HepG2 (cell line): ENCODE results near the gene TEKTIP1. TPM values are rescaled to one million over a fixed set of nuclear protein-coding genes. Genes with fewer than 3 reads are reported as not detected.
A peak's percentile ranks its signal among the peaks of the same experiment; 100 is the strongest.

Source experiments
- CCAR2 ChIP-seq: fragments of 200-400 bp; formaldehyde crosslinking; optimal IDR thresholded peaks from 2 replicates; pipeline ENCODE3; 2018; ENCODE audit warnings: low read depth, mild to moderate bottlenecking, low read length, moderate library complexity
- CHD2 ChIP-seq: IDR thresholded peaks from 2 replicates; pipeline ENCODE4 v1.6.1; 2011; ENCODE audit warnings: low read depth, low read length, improper control_type of control experiment
- CREBL2 ChIP-seq: sonication (generic); formaldehyde crosslinking; IDR thresholded peaks from 2 replicates; pipeline ENCODE4 v1.8.1; 2023; ENCODE audit warnings: missing genetic modification reagents, mild to moderate bottlenecking, borderline replicate concordance
- ETV6 ChIP-seq: sonication (generic); formaldehyde crosslinking; conservative IDR thresholded peaks from 2 replicates; pipeline ENCODE4 v1.4.0; 2020; ENCODE audit warnings: missing genetic modification reagents
- GPBP1L1 ChIP-seq: sonication (generic); formaldehyde crosslinking; IDR thresholded peaks from 2 replicates; pipeline ENCODE4 v1.5.0; 2020; ENCODE audit warnings: mild to moderate bottlenecking, missing genetic modification reagents
- MTA3 ChIP-seq: sonication (generic); formaldehyde crosslinking; IDR thresholded peaks from 2 replicates; pipeline ENCODE4 v1.4.0; 2020; ENCODE audit warnings: missing genetic modification reagents
- NRL ChIP-seq: sonication (generic); formaldehyde crosslinking; IDR thresholded peaks from 2 replicates; pipeline ENCODE4 v1.5.0; 2020; ENCODE audit warnings: missing genetic modification reagents, mild to moderate bottlenecking, moderate library complexity, borderline replicate concordance
- REPIN1 ChIP-seq: sonication (generic); formaldehyde crosslinking; IDR thresholded peaks from 2 replicates; pipeline ENCODE4 v1.8.0; 2022; ENCODE audit warnings: missing genetic modification reagents, low read depth, mild to moderate bottlenecking, borderline replicate concordance
- REST ChIP-seq, 2 experiments: IDR thresholded peaks; 2 replicates each; pipeline ENCODE4 v1.6.1; 2011 to 2012; ENCODE audit warnings: low read length in 2 of 2, borderline replicate concordance in 1 of 2, low read depth in 1 of 2, mild to moderate bottlenecking in 1 of 2, moderate library complexity in 1 of 2
- RNF2 ChIP-seq: fragments of 450-650 bp; conservative IDR thresholded peaks from 2 replicates; pipeline ENCODE4 v1.6.1; 2016; ENCODE audit warnings: low read depth
- SNAPC5 ChIP-seq: sonication (generic); formaldehyde crosslinking; IDR thresholded peaks from 2 replicates; pipeline ENCODE4 v1.8.1; 2023; ENCODE audit warnings: mild to moderate bottlenecking, missing genetic modification reagents, borderline replicate concordance
- TCF7L2 ChIP-seq: IDR thresholded peaks from 2 replicates; pipeline ENCODE4 v1.6.1; 2011; ENCODE audit warnings: mild to moderate bottlenecking, low read depth, low read length, moderate library complexity
- THAP8 ChIP-seq: sonication (generic); formaldehyde crosslinking; IDR thresholded peaks from 2 replicates; pipeline ENCODE4 v1.5.1; 2020; ENCODE audit warnings: missing genetic modification reagents, mild to moderate bottlenecking, borderline replicate concordance
- THYN1 ChIP-seq: sonication (generic); formaldehyde crosslinking; IDR thresholded peaks from 2 replicates; pipeline ENCODE4 v1.8.1; 2023; ENCODE audit warnings: low read depth, mild to moderate bottlenecking, moderate library complexity, missing genetic modification reagents, borderline replicate concordance
- U2AF2 ChIP-seq: fragments of 200-400 bp; formaldehyde crosslinking; IDR thresholded peaks from 2 replicates; pipeline ENCODE4 v1.6.1; 2017; ENCODE audit warnings: low read depth, mild to moderate bottlenecking, low read length
- ZBTB33 ChIP-seq: sonication (generic); formaldehyde crosslinking; IDR thresholded peaks from 2 replicates; pipeline ENCODE4 v1.4.0; 2020; ENCODE audit warnings: missing genetic modification reagents
- ZFP37 ChIP-seq: sonication (generic); formaldehyde crosslinking; IDR thresholded peaks from 2 replicates; pipeline ENCODE4 v1.4.0; 2020; ENCODE audit warnings: missing genetic modification reagents, borderline replicate concordance
- ZFY ChIP-seq: sonication (generic); formaldehyde crosslinking; IDR thresholded peaks from 2 replicates; pipeline ENCODE4 v1.4.0; 2020; ENCODE audit warnings: missing genetic modification reagents
- ZNF10 ChIP-seq: sonication (generic); formaldehyde crosslinking; IDR thresholded peaks from 2 replicates; pipeline ENCODE4 v1.4.0; 2020; ENCODE audit warnings: mild to moderate bottlenecking, low read depth, missing genetic modification reagents, borderline replicate concordance
- ZNF660 ChIP-seq: sonication (generic); formaldehyde crosslinking; IDR thresholded peaks from 2 replicates; pipeline ENCODE4 v1.5.1; 2020; ENCODE audit warnings: mild to moderate bottlenecking, low read depth, missing genetic modification reagents, borderline replicate concordance
- ZNF83 ChIP-seq: sonication (generic); formaldehyde crosslinking; IDR thresholded peaks from 2 replicates; pipeline ENCODE4 v1.4.0; 2020; ENCODE audit warnings: missing genetic modification reagents, mild to moderate bottlenecking, borderline replicate concordance
- polyA plus RNA-seq, 8 experiments: library from polyadenylated mRNA; depleted of rRNA in 3 of 8; stranded (reverse) in 7 of 8; unstranded in 1 of 8; fragments of >200 nt; fragmentation: Illumina TruSeq in 4 of 8; extraction: Trizol in 4 of 8; gene quantifications; 2 replicates each; pipeline versions ENCODE4 v1.2.1 to v1.2.3, GENCODE V29; 2011 to 2016; ENCODE audit warnings: low read depth in 4 of 8, missing spikeins in 1 of 8, mixed read lengths in 1 of 8; ENCODE audit not compliant: insufficient read depth in 1 of 8
- total RNA-seq, 5 experiments: library from RNA; depleted of rRNA; stranded (reverse); fragments of >200 nt; fragmentation: Illumina TruSeq; extraction: Trizol; gene quantifications; 2 replicates each; pipeline ENCODE4 v1.2.3, GENCODE V29; 2016; ENCODE audit warnings: low read depth in 1 of 5

The TEKTIP1 gene
- total and polyA plus RNA-seq, 2 of the 13 experiments (the other 11 are each of a cell fraction or from before 2014, with no cell fraction given) = not detected

- TF ChIP-seq THAP8 (CRISPR knock-in tag) (no peak), REPIN1 (CRISPR knock-in tag) (0 out of 2 replicates have a peak, but pooled peaks have one; percentile 21), CCAR2 (no peak), ZNF10 (no peak), TCF7L2 (no peak), ZFY (CRISPR knock-in tag) (0 out of 2 replicates have a peak, but pooled peaks have one; percentile 20), ETV6 (CRISPR knock-in tag) (no peak), ZNF660 (CRISPR knock-in tag) (no peak), ZNF83 (no peak), MTA3 (no peak), REST (IDR thresholded peaks at IDR 0.05; ENCODE audit: borderline replicate concordance in 1 of 2, low read depth in 1 of 2, low read length in 2 of 2) (no peak), GPBP1L1 (CRISPR knock-in tag) (no peak), CHD2 (no peak), SNAPC5 (CRISPR knock-in tag) (no peak), NRL (CRISPR knock-in tag) (no peak), ZFP37 (CRISPR knock-in tag) (no peak), CREBL2 (no peak), U2AF2 (no peak), ZBTB33 (peak; percentile 42; the same call in 1 of the 2 replicates), RNF2 (no peak), THYN1 (CRISPR knock-in tag) (no peak)
Observed at GRCh38 chr19:3573858-3574637, 35.1 kb downstream of the TEKTIP1 start (continued).
